GM12878 (cell line): Measurements from ENCODE around the gene RALGPS1. TPM values are rescaled to one million over a fixed set of nuclear protein-coding genes. Genes with fewer than 3 reads are reported as not detected.

Experiments used
- ATAC-seq: fragments of 200-7000 bp; cut with Tn5 transposase; 3 replicates; pipeline ENCODE4 v1.9.1; 2020; ENCODE audit warnings: mild to moderate bottlenecking, moderate library complexity
- BruUV-seq: library from RNA; stranded (reverse); fragments of 400-500 nt; replicated peaks from 2 replicates; lab custom pipeline; 2021; lab: Mats Ljungman, UMichigan
- CTCF ChIA-PET: fragments of 300-600 bp; sonication (Branson Sonifier 250); formaldehyde crosslinking; extraction: SDS; loops from one replicate; lab custom pipeline; 2021; ENCODE audit warnings: inconsistent platforms; lab: Yijun Ruan, JAX
- POLR2A ChIA-PET: fragments of 350-600 bp; formaldehyde crosslinking; extraction: SDS; loops from one replicate; lab custom pipeline; 2021; ENCODE audit warnings: inconsistent platforms; lab: Charles Lee
- RAD21 ChIA-PET: fragments of 300-600 bp; sonication (Branson Sonifier 250); formaldehyde crosslinking; loops from one replicate; lab custom pipeline; 2023; ENCODE audit warnings: antibody characterized with exemption; ENCODE audit not compliant: unreplicated experiment; lab: Charles Lee
- SMC1A ChIA-PET: fragments of 300-600 bp; sonication (Branson Sonifier 250); formaldehyde crosslinking; loops from one replicate; lab custom pipeline; 2023; ENCODE audit not compliant: unreplicated experiment, uncharacterized antibody; lab: Charles Lee
- DNase-seq: peaks from one replicate; pipeline ENCODE4 v3.0.0-alpha.2; 2011; ENCODE audit warnings: low read depth, low spot score
- FAIRE-seq: peaks from 3 replicates; lab custom pipeline; 2011; peaks lifted over from hg19 to GRCh38; lab: Jason Lieb, UNC
- H2AFZ ChIP-seq: 2 replicates; pipeline ENCODE4 v1.6.0; 2011; ENCODE audit warnings: low read depth, low read length, control low read depth; ENCODE audit not compliant: control insufficient read depth
- H3K27ac ChIP-seq: 2 replicates; pipeline ENCODE4 v1.5.1; 2011; ENCODE audit warnings: control low read depth; ENCODE audit not compliant: control insufficient read depth, insufficient read depth
- H3K27me3 ChIP-seq, 2 experiments: replicated peaks in 1 of 2; 2 replicates each; pipeline versions ENCODE4 v1.6.0 to v1.6.1; 2011; ENCODE audit warnings: low read length in 1 of 2; ENCODE audit not compliant: control insufficient read depth in 2 of 2, insufficient read depth in 2 of 2
- H3K36me3 ChIP-seq, 2 experiments: 2 replicates each; pipeline ENCODE4 v1.5.1; 2011; ENCODE audit warnings: low read length in 1 of 2; ENCODE audit not compliant: control insufficient read depth in 2 of 2, insufficient read depth in 2 of 2
- H3K4me1 ChIP-seq: 2 replicates; pipeline ENCODE4 v1.6.1; 2011; ENCODE audit warnings: mild to moderate bottlenecking, low read length, moderate library complexity, mixed read lengths; ENCODE audit not compliant: control insufficient read depth, insufficient read depth
- H3K4me2 ChIP-seq: 2 replicates; pipeline ENCODE4 v1.6.0; 2011; ENCODE audit warnings: control low read depth; ENCODE audit not compliant: control insufficient read depth, insufficient read depth
- H3K4me3 ChIP-seq: fragments of 200-600 bp; sonication (generic); 2 replicates; pipeline ENCODE4 v1.5.1; 2016
- H3K79me2 ChIP-seq: 2 replicates; pipeline ENCODE4 v1.6.0; 2011; ENCODE audit warnings: low read length; ENCODE audit not compliant: control insufficient read depth, insufficient read depth
- H3K9ac ChIP-seq: 2 replicates; pipeline ENCODE4 v1.8.0; 2011; ENCODE audit warnings: low read length, control low read depth, mixed read lengths; ENCODE audit not compliant: control insufficient read depth, insufficient read depth
- H3K9me3 ChIP-seq: replicated peaks from 3 replicates; pipeline ENCODE4 v1.5.1; 2011; ENCODE audit warnings: mild to moderate bottlenecking, low read length; ENCODE audit not compliant: control insufficient read depth, insufficient read depth
- H4K20me1 ChIP-seq: 2 replicates; pipeline ENCODE4 v1.6.0; 2011; ENCODE audit not compliant: control insufficient read depth, insufficient read depth
- ASH2L ChIP-seq: fragments of 300-600, 200-600 bp; sonication (generic); IDR thresholded peaks from 2 replicates; pipeline ENCODE4 v1.6.1; 2017; ENCODE audit warnings: low read depth, mild to moderate bottlenecking, borderline replicate concordance
- EGR1 ChIP-seq, 2 experiments: IDR thresholded peaks; 1 replicate in 1 of 2; 2 replicates in 1 of 2; pipeline ENCODE4 v1.6.1; 2011 to 2012; ENCODE audit warnings: low read depth in 2 of 2, low read length in 2 of 2, borderline replicate concordance in 1 of 2, mild to moderate bottlenecking in 1 of 2, moderate library complexity in 1 of 2
- IKZF1 ChIP-seq: fragments of 450-650 bp; conservative IDR thresholded peaks from 2 replicates; pipeline ENCODE4 v1.6.1; 2017; ENCODE audit warnings: antibody characterized with exemption, mild to moderate bottlenecking
- LARP7 ChIP-seq: fragments of 450-650 bp; IDR thresholded peaks from 2 replicates; pipeline ENCODE4 v1.6.1; 2017; ENCODE audit warnings: mild to moderate bottlenecking
- NBN ChIP-seq: fragments of 450-650 bp; IDR thresholded peaks from 2 replicates; pipeline ENCODE4 v1.6.1; 2016
- POLR2A ChIP-seq: IDR thresholded peaks from 2 replicates; pipeline ENCODE4 v1.6.1; 2011; ENCODE audit warnings: low read depth, mild to moderate bottlenecking, low read length
- SP1 ChIP-seq: IDR thresholded peaks from one replicate; pipeline ENCODE4 v1.6.1; 2011; ENCODE audit warnings: low read depth, low read length
- TARDBP ChIP-seq: IDR thresholded peaks from 2 replicates; pipeline ENCODE4 v1.6.1; 2016; ENCODE audit warnings: borderline replicate concordance
- TBL1XR1 ChIP-seq: IDR thresholded peaks from 2 replicates; pipeline ENCODE4 v1.6.1; 2012; ENCODE audit warnings: low read depth, low read length, improper control_type of control experiment
- USF1 ChIP-seq: IDR thresholded peaks from 2 replicates; pipeline ENCODE4 v1.6.1; 2011; ENCODE audit warnings: borderline replicate concordance, low read depth, mild to moderate bottlenecking, moderate library complexity, mixed read lengths, low read length; ENCODE audit not compliant: insufficient read depth; ENCODE audit errors: extremely low read length
- ZBTB33 ChIP-seq: fragments of 450-650 bp; IDR thresholded peaks from 2 replicates; pipeline ENCODE4 v1.6.1; 2017; ENCODE audit warnings: mild to moderate bottlenecking
- WGBS: methylation state at CpG from one replicate; pipeline ENCODE4 v1.1.6; 2016; ENCODE audit warnings: low lambda C conversion rate; ENCODE audit not compliant: insufficient replicate concordance, insufficient coverage; ENCODE audit errors: missing lambda C conversion rate; 5-methylcytosine and 5-hydroxymethylcytosine counted together
- in situ Hi-C: fragments of 300-500 bp; cut with MboI; formaldehyde crosslinking; loops from 9 replicates; pipeline ENCODE4 v1.14.3; 2018; ENCODE audit warnings: mixed read lengths
- intact Hi-C: fragments of 100-400 bp; cut with micrococcal nuclease; formaldehyde crosslinking; loops from one replicate; pipeline ENCODE4 v1.14.2; 2022; ENCODE audit not compliant: unreplicated experiment
- polyA plus RNA-seq, 11 experiments: library from polyadenylated mRNA; depleted of rRNA in 4 of 11; unstranded in 6 of 11; stranded (reverse) in 5 of 11; fragments of >200 nt; fragmentation: Nextera tagmentation in 4 of 11; fragmentation: Illumina TruSeq in 1 of 11; extraction: Ambion mirVana in 4 of 11; extraction: Trizol in 1 of 11; gene quantifications; 1 replicate in 1 of 11; 2 replicates in 10 of 11; pipeline versions ENCODE4 v1.2.1 to v1.2.3, GENCODE V29; 2011 to 2016; ENCODE audit warnings: inconsistent platforms in 2 of 11, missing spikeins in 2 of 11, low read depth in 1 of 11
- total RNA-seq, 4 experiments: library from RNA; depleted of rRNA in 3 of 4; stranded (reverse); fragments of >200 nt in 3 of 4; fragmentation: Illumina TruSeq in 1 of 4; extraction: Trizol in 1 of 4; gene quantifications; 2 replicates each; pipeline versions ENCODE4 v1.2.1 to v1.2.3, GENCODE V29; 2013 to 2021
- TF ChIP-seq, protein P1 (sequence below): IDR thresholded peaks from 2 replicates; pipeline ENCODE4 v1.6.1; 2011; ENCODE audit warnings: low read depth, low read length, improper control_type of control experiment, borderline replicate concordance
- TF ChIP-seq, protein P2 (sequence below): IDR thresholded peaks from 2 replicates; pipeline ENCODE4 v1.6.1; 2011; ENCODE audit warnings: mild to moderate bottlenecking, low read depth, low read length, moderate library complexity; ENCODE audit not compliant: insufficient replicate concordance

The RALGPS1 gene
- total and polyA plus RNA-seq, 10 of the 15 experiments (the other 5 are each of a cell fraction or from before 2014, with no cell fraction given): 0.13 to 5.6 (median 2.7) TPM

DNA sequence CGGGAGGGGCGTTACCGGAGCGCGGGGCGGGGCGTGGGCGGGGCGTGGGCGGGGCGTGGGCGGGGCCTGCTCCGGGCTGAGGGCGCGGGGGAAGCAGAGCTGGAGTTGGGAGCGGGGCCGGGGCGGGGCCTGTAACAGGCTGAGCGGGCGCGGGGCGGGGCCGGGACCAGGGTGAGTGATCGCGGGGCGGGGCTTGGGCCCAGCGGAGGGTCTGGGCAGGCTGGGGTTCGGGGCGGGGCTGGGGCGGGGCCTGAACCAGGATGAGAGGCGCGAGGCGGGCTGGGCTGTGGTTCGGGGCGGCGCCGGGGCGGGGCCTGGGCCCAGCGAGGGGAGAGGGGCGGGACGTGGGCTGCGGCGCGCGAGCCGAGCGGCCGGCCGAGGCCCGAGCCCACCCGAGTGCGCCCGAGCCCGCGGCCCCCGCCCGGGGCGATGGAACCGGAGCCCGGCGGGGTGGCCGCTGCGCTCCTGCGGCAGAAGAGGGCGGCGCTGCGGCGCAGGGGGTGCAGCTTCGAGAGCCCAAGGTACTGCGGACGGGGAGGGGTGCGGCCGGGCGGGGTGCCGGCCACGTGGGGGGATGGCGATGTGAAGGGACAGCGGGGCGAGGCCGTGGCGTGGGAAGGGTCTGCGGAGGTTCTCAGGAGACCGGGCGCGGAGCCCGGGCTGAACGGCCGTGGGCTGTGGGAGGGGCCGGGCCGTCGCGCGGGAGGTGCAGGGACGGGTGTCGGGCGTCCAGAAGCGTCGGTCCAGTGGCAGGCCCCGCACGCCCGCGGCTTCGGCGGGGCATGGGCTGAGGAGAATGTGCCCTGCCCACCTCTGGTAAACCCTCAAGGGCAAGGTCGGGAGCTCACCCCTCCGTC is 310.5 kb downstream of the RALGPS1 start:
- peak overlapping the region; percentile 77 for H3K4me3 ChIP-seq
- TF ChIP-seq EGR1 (IDR thresholded peaks at IDR 0.05; ENCODE audit: borderline replicate concordance in 1 of 2, low read depth in 2 of 2, low read length in 2 of 2): peak in 1 of 2 experiments; percentile 54; a peak in 1 of 3 replicates
- no peak for TF ChIP-seq NBN
- peak; percentile 72; the same call in 1 of the 2 replicates for TF ChIP-seq TARDBP
- peak; percentile 44; the same call in 1 of the 2 replicates for TF ChIP-seq IKZF1
- TF ChIP-seq SP1: peak; percentile 93
- TF ChIP-seq ZBTB33: no peak
- TF ChIP-seq, protein P1, sequence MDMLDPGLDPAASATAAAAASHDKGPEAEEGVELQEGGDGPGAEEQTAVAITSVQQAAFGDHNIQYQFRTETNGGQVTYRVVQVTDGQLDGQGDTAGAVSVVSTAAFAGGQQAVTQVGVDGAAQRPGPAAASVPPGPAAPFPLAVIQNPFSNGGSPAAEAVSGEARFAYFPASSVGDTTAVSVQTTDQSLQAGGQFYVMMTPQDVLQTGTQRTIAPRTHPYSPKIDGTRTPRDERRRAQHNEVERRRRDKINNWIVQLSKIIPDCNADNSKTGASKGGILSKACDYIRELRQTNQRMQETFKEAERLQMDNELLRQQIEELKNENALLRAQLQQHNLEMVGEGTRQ: no peak
- no peak for TF ChIP-seq TBL1XR1
- TF ChIP-seq USF1: peak; percentile 2
- TF ChIP-seq, protein P2, sequence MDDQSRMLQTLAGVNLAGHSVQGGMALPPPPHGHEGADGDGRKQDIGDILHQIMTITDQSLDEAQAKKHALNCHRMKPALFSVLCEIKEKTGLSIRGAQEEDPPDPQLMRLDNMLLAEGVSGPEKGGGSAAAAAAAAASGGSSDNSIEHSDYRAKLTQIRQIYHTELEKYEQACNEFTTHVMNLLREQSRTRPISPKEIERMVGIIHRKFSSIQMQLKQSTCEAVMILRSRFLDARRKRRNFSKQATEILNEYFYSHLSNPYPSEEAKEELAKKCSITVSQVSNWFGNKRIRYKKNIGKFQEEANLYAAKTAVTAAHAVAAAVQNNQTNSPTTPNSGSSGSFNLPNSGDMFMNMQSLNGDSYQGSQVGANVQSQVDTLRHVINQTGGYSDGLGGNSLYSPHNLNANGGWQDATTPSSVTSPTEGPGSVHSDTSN: peak; percentile 45
- TF ChIP-seq LARP7: peak; percentile 42; the same call in 1 of the 2 replicates
- TF ChIP-seq ASH2L: no peak
- peak; percentile 48 for TF ChIP-seq POLR2A

More for the DNA sequence above, 310.5 kb downstream of the RALGPS1 start:
- H3K79me2 ChIP-seq: no peaks in the 10 kb centered on the region
- no peaks in the 10 kb centered on the region for H3K9me3 ChIP-seq
- H3K9ac ChIP-seq: peak overlapping the region; percentile 39; the same call in 1 of the 2 replicates
- no TSS peak for BruUV-seq
- ChIA-PET POLR2A (interaction anchor here (0.5 to 1.0 kb wide), 7 partner anchors 14 to 555 kb away, joined by 3 to 7 read pairs (median 5); no protein-coding TSS in a partner anchor), CTCF (interaction anchor here (1.1 to 2.6 kb wide), 4 partner anchors 10 to 230 kb away, joined by 3 to 17 read pairs (median 6); partner anchors contain the start of gene SLC2A8), RAD21 (interaction anchor here (0.6 to 2.3 kb wide), 7 partner anchors 10 to 214 kb away, joined by 3 to 17 read pairs (median 3); partner anchors contain the start of gene SLC2A8), SMC1A (interaction anchor here (1.2 to 2.6 kb wide), 3 partner anchors 10 to 20 kb away, joined by 6 to 9 read pairs (median 8); no protein-coding TSS in a partner anchor)
- peak overlapping the region; percentile 93 for H2AFZ ChIP-seq
- intact Hi-C loops (loop anchor here (2.0 kb wide), 1 partner anchor 172 kb away; the partner anchor contains the start of gene SLC2A8), in situ Hi-C loops (no loop called here)
- peaks cover 27% of the 10 kb centered on the region for H3K4me1 ChIP-seq
- no peak for FAIRE-seq
- H3K4me2 ChIP-seq: peak overlapping the region; percentile 92
- under 1% methylated on average over 42 of the region's 106 CpGs for WGBS
- no peaks in the 10 kb centered on the region for H4K20me1 ChIP-seq
- peak; percentile 84 for ATAC-seq
- DNase-seq: no peak
- H3K27me3 ChIP-seq: peaks cover 0 to 2% of the 10 kb centered on the region in 2 experiments; a peak in 2 of 4 replicates
- H3K36me3 ChIP-seq: no peaks in the 10 kb centered on the region
- H3K27ac ChIP-seq: peak overlapping the region; percentile 43; the same call in 1 of the 2 replicates
